Colonic mucosa (tissue), 4 donors: ENCODE results near the gene PDE2A. TPM values are rescaled to one million over a fixed set of nuclear protein-coding genes. Genes with fewer than 3 reads are reported as not detected.

ENCODE experiments used
- DNase-seq: peaks from one replicate; pipeline ENCODE4 v3.0.0-alpha.2; 2020
- H3K27ac ChIP-seq: fragments of 200-600 bp; one replicate; pipeline ENCODE4 v1.8.0; 2021
- H3K27me3 ChIP-seq: fragments of 200-600 bp; one replicate; pipeline ENCODE4 v1.8.0; 2021
- H3K36me3 ChIP-seq: fragments of 200-600 bp; one replicate; pipeline ENCODE4 v1.8.0; 2021
- H3K4me1 ChIP-seq: fragments of 200-600 bp; one replicate; pipeline ENCODE4 v1.8.0; 2021; ENCODE audit warnings: mild to moderate bottlenecking
- H3K4me3 ChIP-seq: fragments of 200-600 bp; one replicate; pipeline ENCODE4 v1.8.0; 2021
- H3K9ac ChIP-seq, 2 donors: one replicate each; pipeline ENCODE4 v1.7.0; 2013; ENCODE audit warnings: control low read depth in 2 of 2, low read depth in 2 of 2, low read length in 2 of 2
- H3K9me3 ChIP-seq: fragments of 200-600 bp; one replicate; pipeline ENCODE4 v1.8.0; 2021
- intact Hi-C: fragments of 100-400 bp; cut with DNase I; formaldehyde crosslinking; loops from one replicate; pipeline ENCODE4 v1.14.1; 2022
- total RNA-seq, 2 donors: library from RNA; stranded (reverse); fragmentation: NEBNext Ultra II Directional in 1 of 2; extraction: Animal tissue kit (Norgen Biotek cat#: 25700) in 1 of 2; gene quantifications; one replicate each; pipeline ENCODE4 v1.2.1, GENCODE V29; 2021
- TF ChIP-seq, protein P1 (sequence below): fragments of 200-600 bp; IDR thresholded peaks from one replicate; pipeline ENCODE4 v1.8.0; 2022; ENCODE audit warnings: antibody characterized with exemption, mild to moderate bottlenecking
- donor health status: healthy.
- donor health status: DM: no; HTN: no; CAD: no.
- donor health status: DM: no; HTN: no; CAD: no.

Gene PDE2A
- total RNA-seq, 2 donors from 2014 or later = 5.6 to 8.9 TPM

DNA sequence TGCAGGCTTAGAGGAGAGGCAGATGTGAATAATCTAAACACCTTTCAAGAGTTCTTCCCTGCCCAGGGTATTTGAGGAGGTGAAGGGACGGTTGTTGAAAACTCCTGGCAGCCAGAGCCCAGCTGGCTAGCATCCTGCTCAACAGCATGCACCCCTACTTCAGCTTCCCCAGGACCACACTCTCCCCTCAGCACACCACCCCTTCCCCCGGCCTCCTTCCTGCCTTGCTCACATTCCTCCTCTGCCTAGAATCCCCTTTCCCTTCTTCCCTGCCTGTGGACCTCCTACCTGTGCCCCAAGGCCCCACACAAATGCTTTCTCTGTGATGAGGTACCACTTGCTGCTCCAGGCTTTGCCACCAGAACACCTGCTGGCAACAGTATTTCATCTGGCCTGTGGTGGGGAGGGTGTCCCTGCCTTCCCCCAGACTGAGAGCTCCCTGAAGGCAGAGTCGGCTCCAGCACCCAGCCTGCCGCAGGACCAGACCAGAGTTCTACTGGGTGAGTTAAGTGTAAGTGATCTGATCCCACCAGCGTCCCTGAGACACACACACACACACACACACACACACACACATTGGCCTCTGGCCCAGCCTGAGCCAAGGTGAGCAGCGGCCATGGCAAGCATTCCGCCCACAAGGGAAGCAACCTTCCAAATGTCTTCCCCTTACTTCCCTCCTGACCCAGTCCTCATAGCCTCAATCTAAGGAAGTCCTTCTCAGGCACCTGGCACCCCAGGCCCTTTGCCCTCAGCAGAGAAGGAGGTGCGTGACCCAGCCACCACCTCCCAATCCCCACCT lies 79.5 kb downstream of the PDE2A start:
- no peak overlapping the region for H3K4me3 ChIP-seq
- no peaks in the 10 kb centered on the region for H3K36me3 ChIP-seq
- H3K27me3 ChIP-seq = peaks cover 26% of the 10 kb centered on the region
- H3K27ac ChIP-seq = no peak overlapping the region
- peaks cover 5% of the 10 kb centered on the region for H3K4me1 ChIP-seq
- TF ChIP-seq, protein P1, sequence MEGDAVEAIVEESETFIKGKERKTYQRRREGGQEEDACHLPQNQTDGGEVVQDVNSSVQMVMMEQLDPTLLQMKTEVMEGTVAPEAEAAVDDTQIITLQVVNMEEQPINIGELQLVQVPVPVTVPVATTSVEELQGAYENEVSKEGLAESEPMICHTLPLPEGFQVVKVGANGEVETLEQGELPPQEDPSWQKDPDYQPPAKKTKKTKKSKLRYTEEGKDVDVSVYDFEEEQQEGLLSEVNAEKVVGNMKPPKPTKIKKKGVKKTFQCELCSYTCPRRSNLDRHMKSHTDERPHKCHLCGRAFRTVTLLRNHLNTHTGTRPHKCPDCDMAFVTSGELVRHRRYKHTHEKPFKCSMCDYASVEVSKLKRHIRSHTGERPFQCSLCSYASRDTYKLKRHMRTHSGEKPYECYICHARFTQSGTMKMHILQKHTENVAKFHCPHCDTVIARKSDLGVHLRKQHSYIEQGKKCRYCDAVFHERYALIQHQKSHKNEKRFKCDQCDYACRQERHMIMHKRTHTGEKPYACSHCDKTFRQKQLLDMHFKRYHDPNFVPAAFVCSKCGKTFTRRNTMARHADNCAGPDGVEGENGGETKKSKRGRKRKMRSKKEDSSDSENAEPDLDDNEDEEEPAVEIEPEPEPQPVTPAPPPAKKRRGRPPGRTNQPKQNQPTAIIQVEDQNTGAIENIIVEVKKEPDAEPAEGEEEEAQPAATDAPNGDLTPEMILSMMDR = no peak
- no peak for DNase-seq
- no peaks in the 10 kb centered on the region for H3K9me3 ChIP-seq
- no peak overlapping the region for H3K9ac ChIP-seq
- intact Hi-C loops = no loop called here

GRCh38 chr11:72592698-72593495 lies 81.3 kb downstream of the PDE2A start:
- H3K4me1 ChIP-seq = peaks cover 5% of the 10 kb centered on the region
- H3K9me3 ChIP-seq = no peaks in the 10 kb centered on the region
- TF ChIP-seq, protein P1 = no peak
- intact Hi-C loops = no loop called here
- H3K9ac ChIP-seq = no peak overlapping the region
- H3K27ac ChIP-seq = no peak overlapping the region
- H3K36me3 ChIP-seq = no peaks in the 10 kb centered on the region
- H3K27me3 ChIP-seq = peaks cover 29% of the 10 kb centered on the region
- DNase-seq = no peak
- H3K4me3 ChIP-seq = no peak overlapping the region

DNA sequence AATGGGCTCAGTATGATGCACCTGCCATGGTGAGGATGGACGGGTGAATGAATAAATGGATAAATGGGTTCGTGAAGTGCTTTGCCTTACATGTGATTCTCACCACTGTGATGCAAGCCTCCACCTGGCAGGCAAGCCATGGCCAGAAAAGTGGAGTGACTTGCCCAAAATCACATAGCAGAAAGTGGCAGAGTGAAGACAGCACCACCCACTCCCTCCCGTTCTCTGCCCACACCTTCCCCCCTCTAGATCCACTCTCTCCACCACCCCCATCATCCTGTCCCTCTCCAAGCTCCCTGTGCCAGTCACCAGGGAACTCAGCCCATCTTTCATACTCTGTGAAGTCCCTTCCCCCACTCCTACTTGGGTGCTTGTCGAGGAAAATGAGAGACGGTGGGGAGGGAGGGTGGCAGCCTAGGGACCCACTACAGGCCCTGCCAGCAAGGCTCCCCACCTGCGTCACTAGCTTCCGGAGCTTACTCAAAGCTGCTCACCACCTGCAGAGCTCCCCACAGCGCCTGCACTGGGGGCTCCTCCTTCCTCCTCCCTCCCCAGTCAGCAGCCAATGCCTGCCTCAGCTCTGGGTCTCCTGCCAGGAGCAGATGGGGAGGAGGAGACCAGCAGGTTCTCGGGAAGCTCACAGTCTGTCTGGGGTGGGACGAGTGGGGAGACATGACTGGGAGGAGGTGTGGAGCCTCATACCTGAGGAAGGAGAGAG lies 82.3 kb downstream of the PDE2A start:
- H3K27ac ChIP-seq = no peak overlapping the region
- H3K4me3 ChIP-seq = no peak overlapping the region
- H3K9ac ChIP-seq = no peak overlapping the region
- H3K27me3 ChIP-seq = peaks cover 29% of the 10 kb centered on the region
- intact Hi-C loops = no loop called here
- no peaks in the 10 kb centered on the region for H3K36me3 ChIP-seq
- no peak for DNase-seq
- H3K9me3 ChIP-seq = no peaks in the 10 kb centered on the region
- TF ChIP-seq, protein P1 = no peak
- peaks cover 5% of the 10 kb centered on the region for H3K4me1 ChIP-seq

GRCh38 chr11:72591023-72591422 lies 83.2 kb downstream of the PDE2A start:
- Histone ChIP-seq H3K4me1 (peaks cover 5% of the 10 kb centered on the region), H3K4me3 (no peak overlapping the region), H3K27ac (no peak overlapping the region), H3K27me3 (peaks cover 29% of the 10 kb centered on the region), H3K36me3 (no peaks in the 10 kb centered on the region), H3K9me3 (no peaks in the 10 kb centered on the region), H3K9ac (no peak overlapping the region)
- TF ChIP-seq, protein P1 = no peak
- intact Hi-C loops = no loop called here
- DNase-seq = no peak
